Esophagus squamous epithelium (tissue), 5 donors: ENCODE results near the gene GABRB1. TPM values are rescaled to one million over a fixed set of nuclear protein-coding genes. Genes with fewer than 3 reads are reported as not detected.

Source experiments
- DNase-seq: peaks from one replicate; lab custom pipeline; 2025; lab: John Stamatoyannopoulos, UW
- H3K27ac ChIP-seq, 4 donors: fragments of 200-600 bp; sonication (generic); one replicate each; pipeline ENCODE4 v1.5.1; 2016 to 2019; ENCODE audit warnings: mild to moderate bottlenecking in 1 of 4
- H3K27me3 ChIP-seq, 4 donors: fragments of 200-600 bp; sonication (generic); 1 replicate in 3 of 4; 2 replicates in 1 of 4; pipeline versions ENCODE4 v1.5.1 to v1.6.0; 2017 to 2021; ENCODE audit warnings: antibody characterized with exemption in 1 of 4
- H3K36me3 ChIP-seq, 3 donors: fragments of 200-600 bp; sonication (generic); one replicate each; pipeline ENCODE4 v1.5.1; 2016 to 2019
- H3K4me1 ChIP-seq, 3 donors: fragments of 200-600 bp; sonication (generic); one replicate each; pipeline ENCODE4 v1.5.1; 2017 to 2019
- H3K4me3 ChIP-seq, 4 donors: fragments of 200-600 bp; sonication (generic); 1 replicate in 3 of 4; 2 replicates in 1 of 4; pipeline ENCODE4 v1.5.1; 2016 to 2019; ENCODE audit warnings: mild to moderate bottlenecking in 2 of 4, moderate library complexity in 1 of 4
- H3K9me3 ChIP-seq, 3 donors: fragments of 200-600 bp; sonication (generic); one replicate each; pipeline ENCODE4 v1.5.1; 2016 to 2019
- CTCF ChIP-seq, 6 experiments: fragments of 450-650 bp in 4 of 6; fragments of 200-600 bp in 2 of 6; sonication (generic) in 2 of 6; IDR thresholded peaks; one replicate each; pipeline ENCODE4 v1.5.1; 2016 to 2019; ENCODE audit warnings: antibody characterized with exemption in 6 of 6, mild to moderate bottlenecking in 4 of 6, moderate library complexity in 4 of 6
- POLR2A ChIP-seq, 4 donors: fragments of 450-650 bp; IDR thresholded peaks; one replicate each; pipeline ENCODE4 v1.6.1; 2017; ENCODE audit warnings: antibody characterized with exemption in 4 of 4, mild to moderate bottlenecking in 4 of 4, moderate library complexity in 3 of 4
- WGBS, 2 donors: methylation state at CpG; one replicate each; pipeline ENCODE4 v1.1.5; 2018; 5-methylcytosine and 5-hydroxymethylcytosine counted together
- intact Hi-C: fragments of 100-400 bp; cut with DNase I; formaldehyde crosslinking; loops from one replicate; pipeline ENCODE4 v1.15.0; 2022
- total RNA-seq, 4 donors: library from RNA; depleted of rRNA; stranded (reverse); fragments of >200 nt; gene quantifications; one replicate each; pipeline ENCODE4 v1.1.0, GENCODE V29; 2016
- donor health status: DM: yes; HTN: yes; CAD: no.

Gene GABRB1
- total RNA-seq, 4 donors from 2014 or later = not detected

DNA sequence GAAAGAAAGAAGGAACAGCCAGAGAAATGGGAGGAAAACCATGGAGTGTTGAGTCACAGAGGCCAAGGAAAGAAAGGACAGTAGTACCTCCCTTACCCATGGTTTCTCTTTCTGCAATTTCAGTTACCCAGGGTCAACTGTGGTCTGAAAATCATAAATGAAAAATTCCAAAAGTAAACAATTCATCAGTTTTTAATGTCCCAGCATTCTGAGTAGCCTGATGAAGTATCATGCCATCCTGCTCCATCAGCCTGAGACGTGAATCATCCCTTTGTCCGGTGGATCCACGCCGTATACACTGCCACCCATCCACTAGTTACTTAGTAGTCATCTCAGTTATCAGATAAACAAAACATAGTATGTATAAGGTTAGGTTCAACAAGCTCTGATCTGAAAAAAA, 318.0 kb downstream of the GABRB1 start:
- TF ChIP-seq POLR2A (IDR thresholded peaks at IDR 0.05) (no peak), CTCF (IDR thresholded peaks at IDR 0.05) (no peak)
- no peak overlapping the region for H3K27ac ChIP-seq
- H3K36me3 ChIP-seq = no peaks in the 10 kb centered on the region
- intact Hi-C loops = no loop called here
- 84 to 92% methylated on average over 4 of the region's 4 CpGs for WGBS, 2 donors
- H3K4me3 ChIP-seq = no peak overlapping the region
- no peaks in the 10 kb centered on the region for H3K9me3 ChIP-seq
- DNase-seq = no peak
- H3K4me1 ChIP-seq = no peaks in the 10 kb centered on the region
- no peaks in the 10 kb centered on the region for H3K27me3 ChIP-seq

- no peaks in the 10 kb centered on the region for H3K27me3 ChIP-seq
- WGBS, 2 donors = 71 to 80% methylated on average over 1 of the region's 1 CpG
- intact Hi-C loops = no loop called here
- DNase-seq = no peak
- H3K36me3 ChIP-seq = no peaks in the 10 kb centered on the region
- H3K9me3 ChIP-seq = no peaks in the 10 kb centered on the region
- no peak overlapping the region for H3K4me3 ChIP-seq
- TF ChIP-seq POLR2A (IDR thresholded peaks at IDR 0.05) (no peak), CTCF (IDR thresholded peaks at IDR 0.05) (no peak)
- no peaks in the 10 kb centered on the region for H3K4me1 ChIP-seq
- H3K27ac ChIP-seq = no peak overlapping the region
Observed at GRCh38 chr4:47355568-47355967, 324.2 kb downstream of the GABRB1 start.

DNA sequence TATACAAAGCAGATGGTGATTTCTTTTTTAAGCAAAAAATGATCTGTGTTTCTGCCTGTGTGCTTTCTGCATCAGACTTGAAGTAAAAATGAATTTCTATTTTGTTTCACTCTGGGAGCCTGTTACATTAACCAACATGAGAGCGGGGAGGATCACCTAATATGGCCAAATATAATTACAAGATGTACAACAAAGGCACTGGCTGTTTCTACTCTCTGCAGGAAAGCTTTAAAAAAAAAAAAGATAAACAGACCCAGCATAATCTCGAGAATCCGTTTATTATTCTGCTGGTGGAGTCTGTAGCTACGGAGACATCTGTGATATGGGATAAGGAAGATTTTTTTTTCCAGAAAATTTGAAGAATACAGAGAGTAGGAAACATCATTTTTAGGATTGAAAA, 328.5 kb downstream of the GABRB1 start:
- Histone ChIP-seq H3K4me3 (no peak overlapping the region), H3K27ac (no peak overlapping the region), H3K27me3 (no peaks in the 10 kb centered on the region), H3K36me3 (no peaks in the 10 kb centered on the region), H3K9me3 (no peaks in the 10 kb centered on the region), H3K4me1 (no peaks in the 10 kb centered on the region)
- no peak for TF ChIP-seq CTCF (IDR thresholded peaks at IDR 0.05)
- no peak for TF ChIP-seq POLR2A (IDR thresholded peaks at IDR 0.05)
- intact Hi-C loops = no loop called here
- WGBS, 2 donors = 37 to 47% methylated on average over 4 of the region's 4 CpGs
- no peak for DNase-seq

- Histone ChIP-seq H3K36me3 (no peaks in the 10 kb centered on the region), H3K4me1 (no peaks in the 10 kb centered on the region), H3K9me3 (no peaks in the 10 kb centered on the region), H3K27me3 (no peaks in the 10 kb centered on the region), H3K27ac (no peak overlapping the region), H3K4me3 (no peak overlapping the region)
- TF ChIP-seq CTCF (IDR thresholded peaks at IDR 0.05) (no peak), POLR2A (IDR thresholded peaks at IDR 0.05) (no peak)
- intact Hi-C loops = no loop called here
- 40 to 51% methylated on average over 2 of the region's 2 CpGs for WGBS, 2 donors
- no peak for DNase-seq
Observed at GRCh38 chr4:47367761-47368160, 336.4 kb downstream of the GABRB1 start.

GRCh38 chr4:47368211-47368610, 336.8 kb downstream of the GABRB1 start:
- intact Hi-C loops = no loop called here
- H3K4me1 ChIP-seq = no peaks in the 10 kb centered on the region
- no peak for TF ChIP-seq POLR2A (IDR thresholded peaks at IDR 0.05)
- TF ChIP-seq CTCF (IDR thresholded peaks at IDR 0.05) = no peak
- no peaks in the 10 kb centered on the region for H3K27me3 ChIP-seq
- DNase-seq = no peak
- H3K9me3 ChIP-seq = no peaks in the 10 kb centered on the region
- H3K27ac ChIP-seq = no peak overlapping the region
- WGBS, 2 donors = 30 to 38% methylated on average over 1 of the region's 1 CpG
- no peak overlapping the region for H3K4me3 ChIP-seq
- no peaks in the 10 kb centered on the region for H3K36me3 ChIP-seq
